Ecto neural progenitor cell (in vitro differentiated cells): Measurements from ENCODE around the gene NFYC.

Experiments used
- DNase-seq: peaks from one replicate; pipeline ENCODE4 v3.0.0-alpha.2; 2018; ENCODE audit warnings: low spot score

Gene NFYC

GRCh38 chr1:40760984-40761383 is 69.5 kb downstream of the NFYC start:
- no peak for DNase-seq

- DNase-seq: no peak
These were observed 70.8 kb downstream of the NFYC start for GRCh38 chr1:40762144-40762923.

- DNase-seq: no peak
These were observed 72.4 kb downstream of the NFYC start for GRCh38 chr1:40763742-40764532.

GRCh38 chr1:40764981-40765380 is 73.5 kb downstream of the NFYC start:
- DNase-seq: no peak

- no peak for DNase-seq
These were observed 74.5 kb downstream of the NFYC start for GRCh38 chr1:40766017-40766416.

- no peak for DNase-seq
These were observed 75.1 kb downstream of the NFYC start for GRCh38 chr1:40766560-40766959.

GRCh38 chr1:40768146-40768990 is 76.9 kb downstream of the NFYC start:
- DNase-seq: no peak

- DNase-seq: no peak
These were observed 78.3 kb downstream of the NFYC start for GRCh38 chr1:40769815-40770214.

GRCh38 chr1:40770296-40771070 is 79.0 kb downstream of the NFYC start:
- no peak for DNase-seq

- no peak for DNase-seq
These were observed 80.8 kb downstream of the NFYC start for GRCh38 chr1:40772146-40772955.

- no peak for DNase-seq
These were observed 82.3 kb downstream of the NFYC start for GRCh38 chr1:40773748-40774265.

GRCh38 chr1:40774266-40774998 is 82.9 kb downstream of the NFYC start:
- peak; percentile 79 for DNase-seq

- no peak for DNase-seq
These were observed 85.0 kb downstream of the NFYC start for GRCh38 chr1:40776236-40777072.

GRCh38 chr1:40777224-40777970 is 85.9 kb downstream of the NFYC start:
- no peak for DNase-seq

GRCh38 chr1:40780678-40781607 is 89.4 kb downstream of the NFYC start:
- DNase-seq: no peak

- DNase-seq: no peak
These were observed 90.1 kb downstream of the NFYC start for GRCh38 chr1:40781608-40781971.

GRCh38 chr1:40782371-40782956 is 91.0 kb downstream of the NFYC start:
- peak; percentile 73 for DNase-seq
